NCI-H1436 (cell line): ENCODE data around the gene ITPK1.
A peak's percentile ranks its signal among the peaks of the same experiment; 100 is the strongest.

Experiments
- DNase-seq: peaks from one replicate; lab custom pipeline; 2025; lab: John Stamatoyannopoulos, UW

The ITPK1 gene

DNA sequence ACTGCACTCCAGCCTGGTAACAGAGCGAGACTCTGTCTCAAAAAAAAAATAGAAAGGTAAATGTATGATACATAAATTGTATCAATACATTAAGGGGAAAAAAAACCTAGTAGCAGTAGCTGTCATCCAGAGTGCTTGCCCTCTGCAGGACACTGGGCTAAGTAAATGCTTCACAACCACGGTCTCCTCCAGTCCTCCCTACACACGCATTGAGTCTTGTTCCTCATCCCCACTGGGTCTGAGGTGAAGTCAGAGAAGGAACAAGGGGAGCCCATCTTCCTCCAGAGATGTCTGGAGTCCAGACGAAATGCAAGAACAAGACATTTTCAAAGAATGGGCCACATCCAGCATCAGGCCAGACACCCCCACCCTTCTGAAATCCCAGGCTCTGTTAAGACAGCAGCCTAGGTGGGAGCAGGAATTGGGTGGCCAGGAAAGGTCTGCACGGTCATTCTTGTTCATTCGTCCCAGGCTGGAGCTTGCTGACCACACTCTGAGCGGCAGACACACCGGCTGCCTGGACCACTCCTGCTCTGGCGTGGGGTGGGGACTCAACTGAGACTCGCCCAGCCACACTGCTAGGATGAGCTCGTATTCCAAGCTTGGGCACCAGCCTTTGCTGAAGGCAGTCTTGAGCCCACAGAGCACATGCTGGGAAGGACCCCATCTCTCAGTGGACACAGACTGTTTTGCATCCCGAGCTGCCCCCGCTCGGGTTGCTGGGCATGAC lies 147.3 kb downstream of the ITPK1 start:
- DNase-seq: no peak

DNA sequence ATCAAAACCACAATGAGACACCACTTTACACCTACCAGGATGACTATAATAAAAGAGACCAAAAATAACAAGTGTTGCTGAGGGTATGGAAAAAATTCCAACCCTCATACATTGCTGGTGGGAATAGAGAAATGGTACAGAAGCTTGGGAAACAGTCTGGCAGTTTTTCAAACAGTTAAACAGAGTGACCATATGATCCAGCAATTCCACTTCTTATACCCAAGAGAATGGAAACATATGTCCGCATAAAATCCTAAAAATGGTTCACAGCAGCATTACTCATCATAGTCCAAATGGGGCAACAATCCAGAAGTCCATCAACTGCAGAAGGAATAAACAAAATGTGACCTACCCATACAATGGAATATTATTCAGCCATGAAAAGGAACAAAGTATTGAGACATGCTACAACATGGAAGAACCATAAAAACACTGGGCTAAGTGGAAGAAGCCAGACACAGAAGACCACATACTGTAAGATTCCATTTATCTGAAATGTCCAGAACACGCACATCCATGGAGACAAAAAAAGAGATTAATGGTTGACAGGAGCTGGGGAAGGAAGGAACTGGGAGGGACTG lies 148.3 kb downstream of the ITPK1 start:
- DNase-seq: no peak

DNA sequence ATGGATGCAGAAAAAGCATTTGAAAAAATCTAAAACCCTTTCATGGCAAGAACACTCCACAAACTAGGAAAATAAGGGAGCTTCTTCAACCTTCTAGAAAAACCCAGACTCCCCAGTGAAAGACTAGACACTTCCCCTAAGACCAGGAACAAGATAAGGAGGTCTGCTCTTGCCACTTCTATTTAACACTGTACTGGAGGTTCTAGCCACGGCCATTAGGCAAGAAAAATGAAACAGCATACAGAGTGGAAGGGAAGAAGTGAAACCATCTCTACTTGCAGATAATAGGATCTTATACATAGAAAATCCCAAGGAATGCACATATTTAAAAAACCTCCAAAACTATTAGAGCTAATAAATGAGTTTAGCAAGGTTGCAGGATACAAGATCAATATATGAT lies 150.4 kb downstream of the ITPK1 start:
- no peak for DNase-seq

DNA sequence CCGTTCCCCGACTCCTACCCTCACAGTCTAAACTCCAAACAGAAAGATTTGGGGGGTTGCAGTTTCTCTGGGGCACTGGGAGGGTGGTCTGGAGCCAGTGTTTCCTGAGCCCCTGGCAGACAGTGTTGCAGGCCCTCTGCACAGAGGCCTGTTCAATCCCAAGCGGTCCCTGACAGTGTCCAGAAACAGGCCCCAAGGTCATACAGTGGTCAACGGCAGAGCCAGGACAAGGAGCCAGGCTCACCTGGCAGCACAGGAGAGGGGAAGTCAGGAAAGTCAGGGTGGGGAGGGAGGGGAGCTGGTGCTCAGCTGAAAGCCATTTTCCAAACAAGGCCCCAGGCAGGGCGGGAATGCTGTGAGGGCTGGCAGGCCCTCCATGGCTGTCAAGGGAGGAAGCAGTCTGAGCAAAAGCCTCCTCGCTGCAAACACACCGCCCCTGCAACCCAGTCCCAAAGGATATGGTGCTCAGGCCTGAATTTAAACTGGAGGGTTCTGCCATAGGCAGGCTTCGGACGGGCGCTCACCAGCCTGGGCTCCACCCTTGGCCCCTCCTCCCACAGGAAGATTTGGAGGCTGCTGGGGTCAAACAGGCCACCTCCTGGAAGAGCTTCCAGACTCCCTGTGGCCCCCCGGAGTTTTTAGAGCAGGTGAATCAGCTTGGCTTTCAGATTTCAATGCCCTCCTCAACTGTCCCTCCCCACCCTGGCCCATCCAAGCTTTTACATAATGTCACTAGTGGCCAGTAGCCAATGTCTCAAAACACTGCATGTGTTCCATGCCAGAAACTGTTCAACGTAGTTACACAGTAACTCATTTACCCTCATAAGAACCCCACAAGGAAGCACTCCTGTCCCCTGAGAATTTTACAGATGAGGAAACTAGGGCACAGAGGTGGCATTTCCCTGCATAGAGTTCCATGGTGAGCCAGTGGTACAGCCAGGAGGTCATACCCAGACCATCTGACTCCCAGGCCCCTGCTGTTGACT lies 151.3 kb downstream of the ITPK1 start:
- DNase-seq: no peak

DNA sequence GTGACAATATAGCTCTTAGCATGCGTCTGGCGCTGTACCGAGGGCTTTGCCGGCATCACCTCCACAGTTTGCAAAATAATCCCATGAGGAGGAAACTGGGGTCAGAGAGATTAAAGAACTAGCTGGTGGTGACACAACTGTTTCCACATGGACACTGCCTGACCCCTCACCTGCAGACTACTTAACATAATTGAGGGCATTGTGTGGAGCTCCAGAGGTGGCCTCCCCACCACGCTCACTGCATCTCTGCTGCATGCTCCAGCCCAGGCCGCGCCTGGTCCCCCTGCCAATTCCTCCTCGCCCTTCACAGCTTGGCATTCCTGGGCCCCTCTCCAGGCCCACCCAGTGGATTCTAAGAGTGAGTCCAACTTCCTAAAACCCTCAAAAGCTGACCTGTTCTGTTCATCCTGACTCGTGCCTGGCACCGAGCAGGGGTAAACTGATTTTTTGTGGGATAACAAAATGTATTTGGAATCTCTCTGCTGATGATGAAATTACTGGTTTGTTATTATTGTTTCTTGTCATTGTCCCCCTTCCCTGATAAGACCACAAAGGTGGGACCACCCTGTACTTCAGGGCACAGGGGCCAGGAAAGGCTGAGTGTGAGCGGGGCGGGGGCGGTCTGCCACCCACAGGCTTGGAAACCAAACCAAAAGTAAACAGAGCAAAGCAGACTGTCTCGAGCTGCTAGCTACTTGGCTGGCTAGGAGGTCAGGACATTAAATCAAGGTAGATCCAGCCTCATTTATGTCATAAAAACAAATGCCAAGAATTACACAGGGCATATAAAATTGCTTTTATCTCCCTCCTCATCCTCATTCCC lies 152.2 kb downstream of the ITPK1 start:
- no peak for DNase-seq

DNA sequence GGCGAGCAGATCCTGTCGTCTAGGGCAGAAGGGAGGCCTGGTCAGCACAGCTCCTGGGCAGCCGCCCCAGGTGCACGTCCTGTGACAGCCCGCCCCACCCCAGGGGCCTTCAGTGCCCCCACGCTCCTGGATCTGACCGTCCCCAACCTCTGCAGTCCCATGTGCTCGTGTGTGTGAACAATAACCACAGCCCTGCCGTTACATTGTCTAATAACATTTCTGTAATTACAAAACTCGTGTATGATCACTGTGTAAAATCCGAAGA lies 153.0 kb downstream of the ITPK1 start:
- no peak for DNase-seq

DNA sequence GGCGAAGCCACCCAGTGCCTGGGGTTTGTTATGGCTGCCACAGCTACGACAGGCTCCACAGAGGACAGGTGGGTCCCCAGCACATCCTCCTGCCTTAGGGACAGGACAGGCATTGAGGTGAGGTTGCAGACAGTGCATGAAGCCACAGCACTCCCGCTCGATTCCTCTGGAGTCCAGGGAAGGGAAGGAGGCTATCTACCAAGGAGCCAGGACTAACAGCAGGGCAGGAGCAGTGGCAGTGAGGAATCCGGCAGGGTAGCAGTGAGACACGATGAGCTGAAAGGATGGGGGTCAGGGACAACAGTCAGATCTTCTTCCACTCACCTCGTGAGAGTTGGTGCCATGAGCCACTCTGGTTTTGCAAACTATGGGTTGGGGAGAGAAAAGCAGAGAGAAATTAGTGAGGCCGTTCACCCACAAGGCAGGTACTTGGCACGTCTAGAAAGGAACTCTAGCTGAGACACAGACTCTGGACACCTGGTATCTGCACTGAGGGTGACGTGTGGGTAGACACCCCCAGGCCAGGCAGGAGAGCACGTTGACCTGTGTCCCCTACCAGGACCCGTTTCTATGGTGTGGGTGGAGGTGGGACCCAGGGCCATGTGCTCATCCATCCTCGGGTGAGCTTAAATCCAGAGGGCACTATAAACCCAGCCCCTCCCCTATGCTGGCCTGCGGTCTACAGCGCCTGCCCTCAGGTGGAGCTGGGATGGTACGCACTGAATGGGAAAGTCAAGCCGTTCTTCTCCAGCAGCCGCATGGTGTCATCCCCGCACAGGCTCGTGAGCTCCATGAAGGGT lies 153.5 kb downstream of the ITPK1 start:
- DNase-seq: no peak

DNA sequence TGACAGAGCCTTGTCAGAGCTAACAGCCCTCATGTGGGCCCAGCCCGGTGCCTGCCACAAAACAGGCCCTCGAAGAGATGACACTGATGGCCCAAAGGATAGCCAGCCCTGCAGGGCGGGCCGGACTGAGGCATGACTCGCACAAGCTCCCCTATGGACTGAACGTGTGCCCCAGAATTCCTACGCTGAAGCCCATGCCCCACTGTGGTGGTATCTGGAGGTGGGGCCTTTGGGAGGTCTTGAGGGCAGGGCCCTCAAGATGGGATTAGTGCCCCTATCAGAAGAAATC lies 154.2 kb downstream of the ITPK1 start:
- DNase-seq: no peak

DNA sequence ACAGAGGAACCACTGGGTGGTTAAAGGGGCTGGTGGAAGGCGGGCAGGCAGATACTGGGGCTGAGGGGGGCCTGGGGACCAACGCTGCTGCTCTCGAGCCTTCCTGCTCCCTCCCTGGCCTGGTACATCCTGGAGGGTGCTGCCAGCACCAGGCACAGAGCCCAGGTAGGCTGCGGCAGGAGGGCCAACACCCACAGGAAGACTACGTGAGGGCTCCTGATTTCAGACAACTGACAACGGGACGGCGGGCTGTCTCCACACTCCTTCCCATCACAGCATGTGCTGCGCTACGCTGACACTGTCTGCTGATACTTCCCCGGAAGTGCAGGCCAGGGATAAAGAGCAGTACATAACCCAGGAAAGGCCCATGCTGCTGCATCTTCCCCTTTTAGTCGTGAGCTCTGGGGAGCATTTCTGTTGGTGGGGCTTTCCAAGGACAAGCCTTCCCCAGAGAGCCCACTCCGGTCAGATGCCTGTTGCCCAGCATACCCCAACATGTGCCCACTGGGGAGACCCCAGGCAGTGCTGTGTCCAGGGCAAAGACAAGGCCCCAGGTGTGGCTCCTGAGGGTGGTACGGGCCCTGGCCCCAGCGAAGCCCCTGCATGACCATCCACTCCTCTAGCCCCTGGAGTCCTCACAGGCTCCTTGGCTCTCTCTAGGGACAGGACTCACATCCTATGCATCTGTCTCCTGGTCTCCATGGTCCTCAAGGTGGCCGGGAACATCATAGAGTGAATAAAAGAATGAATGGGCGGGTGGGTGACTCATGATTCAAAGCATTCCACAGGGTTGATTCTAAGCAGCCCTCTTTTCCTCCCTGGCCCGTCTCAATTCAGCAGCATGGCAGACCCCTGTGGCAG lies 154.8 kb downstream of the ITPK1 start:
- no peak for DNase-seq

DNA sequence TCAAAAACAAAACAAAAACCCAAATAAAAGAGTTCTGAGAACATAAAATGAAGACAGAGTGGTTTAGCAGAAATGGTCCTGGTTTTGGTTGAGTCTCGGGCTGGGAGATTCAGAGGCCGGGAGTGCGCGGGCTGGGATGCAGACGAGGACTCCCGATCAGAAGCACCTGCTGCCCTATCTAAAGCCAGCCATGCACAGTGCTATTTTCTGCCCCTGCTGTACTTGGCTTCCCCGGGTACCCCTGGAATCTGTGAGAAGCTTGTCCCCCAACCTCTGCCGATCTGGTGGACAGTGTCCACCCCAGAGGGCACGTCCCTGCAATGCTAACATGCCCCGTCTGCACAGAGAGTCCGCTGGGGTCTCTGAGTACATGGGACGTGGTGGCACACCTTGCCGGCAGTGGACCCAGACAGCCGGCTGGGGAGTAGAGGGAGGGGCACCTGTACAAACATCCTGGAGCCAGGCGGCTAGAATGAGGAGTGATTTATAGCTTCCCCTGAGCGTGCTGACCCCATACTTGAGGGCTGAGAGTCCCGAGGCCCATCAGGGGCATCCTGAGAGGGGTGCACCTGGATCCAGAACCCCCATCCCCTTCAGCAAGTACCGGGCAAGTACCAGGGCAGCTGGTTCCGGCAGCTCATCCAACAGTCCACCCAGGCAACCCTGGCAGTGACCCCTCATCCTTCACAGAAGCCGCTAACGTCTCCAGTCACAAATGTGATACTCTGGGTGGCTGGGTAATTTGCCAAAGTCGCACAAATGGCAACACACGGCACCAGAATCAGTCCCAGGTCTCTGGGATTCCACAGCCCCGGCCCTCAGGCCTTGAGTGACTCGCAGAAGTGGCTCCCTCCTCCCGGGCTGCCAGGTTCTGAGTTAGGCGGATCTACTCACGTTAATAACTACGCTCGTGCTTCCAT lies 155.7 kb downstream of the ITPK1 start:
- no peak for DNase-seq

DNA sequence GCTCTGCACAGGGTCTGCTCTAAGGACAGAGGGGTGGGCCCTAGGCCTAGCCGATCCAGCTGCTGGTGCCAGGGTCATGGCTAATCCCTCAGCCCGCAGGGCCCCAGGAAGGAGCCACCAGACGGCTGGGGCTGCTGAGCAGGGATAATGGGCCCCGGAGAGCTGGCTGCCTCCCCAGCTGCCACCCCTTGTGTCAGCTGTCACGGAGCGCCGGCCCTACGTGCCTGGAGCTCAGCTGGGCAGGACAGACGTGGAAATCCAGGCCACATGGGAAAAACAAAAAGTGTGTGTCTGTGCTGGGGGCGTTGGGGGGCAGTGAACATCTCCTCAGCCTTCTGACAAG lies 156.6 kb downstream of the ITPK1 start:
- DNase-seq: no peak

DNA sequence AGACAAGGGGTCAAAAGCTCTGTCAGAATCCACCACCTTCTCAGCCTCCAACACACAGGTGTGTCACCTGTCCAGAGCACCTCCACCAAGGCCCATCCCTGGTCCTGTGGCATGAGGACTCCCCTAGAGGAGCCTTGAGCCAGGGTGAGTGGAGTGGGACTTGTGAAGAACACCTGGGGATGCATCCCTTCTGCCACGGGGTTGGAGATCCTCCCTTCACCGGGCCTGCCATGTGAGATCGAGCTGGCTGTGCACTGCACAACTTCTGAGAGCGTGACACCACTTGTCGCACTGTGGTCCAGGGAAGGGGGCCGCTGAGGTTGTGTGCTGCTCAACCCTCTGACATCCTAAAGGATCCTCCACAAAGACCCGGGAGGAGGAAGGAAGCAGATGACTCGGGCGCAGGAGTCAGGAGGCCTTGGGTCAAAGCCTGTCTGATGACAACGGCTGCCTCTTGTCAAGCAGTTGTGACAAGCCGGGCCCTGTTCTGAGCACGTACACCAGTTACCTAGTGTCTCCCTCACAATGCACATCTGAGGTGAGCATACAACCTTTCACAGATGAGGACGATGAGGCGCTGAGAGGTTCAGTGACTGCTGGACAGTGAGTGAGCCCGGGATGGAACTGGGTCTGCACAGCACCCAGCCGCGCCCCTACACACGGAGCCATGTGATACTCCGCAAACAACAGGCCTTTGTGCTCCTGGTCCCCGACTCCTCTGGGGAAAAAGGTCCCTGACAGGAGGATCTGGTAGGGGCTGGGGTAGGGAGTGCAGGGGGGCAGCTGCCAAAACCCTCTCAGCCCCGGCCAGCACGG lies 157.1 kb downstream of the ITPK1 start:
- DNase-seq: no peak

DNA sequence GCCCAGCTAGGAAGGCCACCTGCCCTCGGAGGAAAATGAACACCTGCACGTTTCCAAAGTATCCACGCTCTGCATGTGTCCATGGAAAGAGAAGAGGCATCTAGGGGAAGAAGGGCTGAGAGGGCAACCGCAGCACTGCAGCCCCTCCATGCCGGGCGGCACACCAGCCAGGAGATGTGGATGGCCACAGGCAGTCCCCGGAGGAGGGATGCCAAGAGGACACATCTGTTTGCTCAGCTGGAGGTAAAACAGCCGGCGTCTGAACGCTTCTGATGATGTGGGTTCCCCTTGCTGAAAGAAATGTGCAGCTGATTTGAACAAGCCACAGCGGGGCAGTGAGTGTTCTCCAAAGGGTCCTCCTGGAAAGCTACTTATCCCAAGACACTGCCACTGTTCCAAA lies 158.8 kb downstream of the ITPK1 start:
- no peak for DNase-seq

DNA sequence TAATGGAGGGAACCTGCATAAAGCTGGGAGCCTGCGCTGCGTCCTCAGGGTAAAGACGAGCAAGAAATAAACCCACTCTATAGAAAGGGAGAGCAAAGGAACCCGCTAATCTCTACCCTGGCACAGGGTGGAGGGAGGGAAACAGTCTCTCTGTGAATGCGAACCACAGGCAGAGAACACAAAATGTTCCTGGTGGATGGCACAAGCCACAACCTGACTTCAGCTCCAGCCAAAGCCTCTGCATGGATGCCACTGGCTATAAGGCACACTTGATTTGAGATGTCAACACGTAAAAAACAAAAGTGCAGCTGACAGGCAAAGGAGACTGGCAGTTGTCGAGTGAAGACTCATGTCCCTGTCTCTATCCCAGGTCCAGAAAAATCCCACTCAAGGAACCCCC lies 160.3 kb downstream of the ITPK1 start:
- no peak for DNase-seq

DNA sequence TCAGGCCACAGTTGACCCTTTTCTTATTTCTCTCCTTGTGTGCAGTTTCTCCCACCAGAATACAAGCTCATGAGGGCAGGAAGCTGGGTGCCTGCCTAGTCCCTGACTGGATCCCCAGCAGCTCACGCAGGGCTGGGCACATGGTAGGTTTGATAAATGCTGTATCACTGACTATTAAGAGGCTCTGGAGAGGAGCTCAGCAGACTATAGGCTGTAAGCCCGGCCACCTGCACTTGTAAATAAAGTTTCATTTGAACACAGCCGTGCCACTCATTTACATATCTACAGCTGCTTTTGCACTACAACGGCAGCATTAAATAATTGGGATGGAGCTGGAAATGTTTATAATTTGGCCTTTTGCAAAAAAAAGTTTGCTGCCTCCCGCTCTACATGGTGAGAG lies 160.8 kb downstream of the ITPK1 start:
- DNase-seq: no peak

DNA sequence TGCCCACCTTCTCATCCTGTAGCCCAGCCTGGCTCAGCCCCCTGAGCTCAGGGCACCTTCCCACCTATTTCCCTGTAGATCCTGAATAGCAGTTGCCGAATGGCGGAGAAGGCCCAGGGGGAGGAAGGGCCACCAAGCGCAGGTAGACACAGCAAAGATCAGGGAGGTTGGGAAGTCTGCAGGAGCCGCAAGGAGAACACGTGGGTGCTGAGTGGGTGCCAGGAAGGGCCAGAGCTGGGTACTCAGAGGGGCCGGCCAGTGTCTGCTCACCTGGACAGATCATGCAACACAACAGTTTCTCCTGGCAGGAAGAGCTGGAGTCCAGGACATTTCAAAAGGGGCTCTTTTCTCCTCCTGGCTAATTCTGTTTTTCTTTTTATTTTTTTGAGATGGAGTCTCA lies 162.2 kb downstream of the ITPK1 start:
- DNase-seq: no peak

DNA sequence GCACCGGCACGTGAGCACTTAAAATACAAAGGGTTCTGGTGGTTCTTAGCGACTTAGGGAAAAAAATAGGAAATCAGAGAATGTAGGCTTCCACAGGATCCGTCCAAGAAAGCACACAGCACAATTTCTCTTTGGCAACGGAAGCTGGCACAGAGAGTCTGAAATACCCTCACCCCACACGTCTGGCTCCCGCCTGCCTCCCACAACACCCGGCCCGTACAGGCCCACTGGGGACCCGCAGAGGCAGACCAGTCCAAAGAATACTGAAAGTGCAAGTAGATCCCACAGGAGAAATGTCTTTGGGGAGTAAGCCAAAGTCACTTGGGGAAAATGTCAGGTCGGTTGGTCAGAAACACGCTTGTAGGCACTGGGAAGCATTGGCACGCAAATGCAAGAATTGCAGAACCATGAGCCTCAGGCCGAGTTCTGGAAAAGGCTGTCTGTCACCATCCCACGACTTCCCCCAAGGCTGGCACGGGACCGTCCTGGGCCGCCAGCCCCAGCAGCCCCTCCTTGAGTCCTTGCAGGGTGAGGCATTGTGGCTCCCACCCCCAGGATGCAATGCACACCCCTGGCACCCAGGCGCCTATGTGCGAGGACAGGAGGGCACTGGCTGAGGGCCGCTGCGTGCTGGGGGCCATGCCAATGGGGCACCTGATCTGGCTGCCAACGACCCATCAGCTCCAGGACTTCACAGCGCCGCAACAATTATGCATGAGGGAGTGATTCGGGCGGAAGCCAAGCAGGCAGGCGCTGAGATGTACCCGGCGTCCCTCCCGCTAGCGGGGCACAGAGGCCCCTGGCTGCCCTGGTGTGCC lies 163.0 kb downstream of the ITPK1 start:
- no peak for DNase-seq

DNA sequence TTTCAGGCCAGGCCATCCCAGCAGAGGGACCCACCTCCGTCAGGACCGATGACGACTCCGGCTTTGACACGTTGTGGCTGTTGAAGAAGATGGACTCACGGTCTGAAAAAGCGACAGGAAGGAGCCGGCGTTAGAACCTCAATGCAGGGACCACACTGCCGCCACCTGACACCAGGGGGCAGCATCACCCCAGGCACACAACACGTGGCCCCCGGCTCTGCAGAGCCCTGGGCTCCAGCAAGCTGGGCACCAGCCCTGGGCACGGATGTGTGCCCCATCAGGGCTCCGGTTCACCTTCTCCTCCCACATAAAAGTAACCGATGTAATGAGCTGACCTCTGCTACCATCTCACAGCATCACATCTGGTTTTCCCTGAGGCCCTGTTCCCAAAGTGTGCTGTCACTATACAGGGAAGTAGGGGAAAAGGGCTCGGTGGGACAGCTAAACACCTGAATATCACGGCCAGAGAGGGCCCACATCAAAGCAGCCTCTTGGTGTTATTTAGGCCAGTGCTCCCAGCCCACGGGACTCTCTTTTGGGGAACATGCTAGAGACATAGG lies 163.7 kb downstream of the ITPK1 start:
- peak; percentile 61 for DNase-seq
